Nucleus accumbens (tissue), 56 donors: ENCODE measurements around the gene RBPJ.
"Not testable (repeated sequence)": the region's sequence is repeated elsewhere in the genome, so short reads cannot be mapped to it uniquely, and the experiment has no call there.

Source experiments
- DNase-seq, 56 donors: peaks; one replicate each; lab custom pipeline; 2025; lab: John Stamatoyannopoulos, UW

The RBPJ gene

GRCh38 chr4:26331380-26331950 lies 10.7 kb downstream of the RBPJ start:
- DNase-seq: peak in 2 of 56 donors; percentile 7 to 18

- DNase-seq: no peak
These were observed 13.6 kb downstream of the RBPJ start for GRCh38 chr4:26334366-26334765.

- DNase-seq: no peak
These were observed 16.8 kb downstream of the RBPJ start for GRCh38 chr4:26337612-26338011.

GRCh38 chr4:26342328-26343037 lies 21.7 kb downstream of the RBPJ start:
- DNase-seq: peak in 2 of 56 donors; percentile 7 to 10

- DNase-seq: peak in 8 of 56 donors; percentile 9 to 39 (median 18)
These were observed 22.2 kb downstream of the RBPJ start for GRCh38 chr4:26343038-26343398.

GRCh38 chr4:26344901-26345564 lies 24.2 kb downstream of the RBPJ start:
- DNase-seq: no peak

GRCh38 chr4:26345565-26345938 lies 24.7 kb downstream of the RBPJ start:
- no peak for DNase-seq

GRCh38 chr4:26346203-26346620 lies 25.4 kb downstream of the RBPJ start:
- DNase-seq: peak in 8 of 56 donors; percentile 15 to 37 (median 25)

GRCh38 chr4:26349496-26349895 lies 28.7 kb downstream of the RBPJ start:
- DNase-seq: no peak

- no peak for DNase-seq
These were observed 30.9 kb downstream of the RBPJ start for GRCh38 chr4:26351685-26352084.

- no peak for DNase-seq
These were observed 33.7 kb downstream of the RBPJ start for GRCh38 chr4:26354491-26354890.

GRCh38 chr4:26355392-26356052 lies 34.7 kb downstream of the RBPJ start:
- no peak for DNase-seq

GRCh38 chr4:26356081-26356501 lies 35.3 kb downstream of the RBPJ start:
- DNase-seq: peak in 2 of 56 donors; percentile 6 to 10

GRCh38 chr4:26359521-26359920 lies 38.7 kb downstream of the RBPJ start:
- DNase-seq: not testable (repeated sequence)

GRCh38 chr4:26360273-26360672 lies 39.5 kb downstream of the RBPJ start:
- DNase-seq: no peak

GRCh38 chr4:26360864-26361263 lies 40.0 kb downstream of the RBPJ start:
- DNase-seq: no peak

- no peak for DNase-seq
These were observed 40.5 kb downstream of the RBPJ start for GRCh38 chr4:26361297-26361696.

GRCh38 chr4:26362745-26363439 lies 42.1 kb downstream of the RBPJ start:
- DNase-seq: no peak

GRCh38 chr4:26365537-26366150 lies 44.8 kb downstream of the RBPJ start:
- no peak for DNase-seq

- no peak for DNase-seq
These were observed 47.0 kb downstream of the RBPJ start for GRCh38 chr4:26367811-26368210.
